ENCODE results near the gene SLC39A3. TPM values are rescaled to one million over a fixed set of nuclear protein-coding genes. Genes with fewer than 3 reads are reported as not detected.
A peak's percentile ranks its signal among the peaks of the same experiment; 100 is the strongest.

SLC39A3 gene
- total RNA-seq, 1 experiment from 2014 or later: 46.6 TPM

- no peaks in the 10 kb centered on the region for H3K9me3 ChIP-seq (ENCODE audit: control insufficient read depth, insufficient read depth, low read depth, low read length)
- POLR2A ChIA-PET: no interaction called here
- no peak overlapping the region for H3K27ac ChIP-seq (ENCODE audit: low read length)
- no peaks in the 10 kb centered on the region for H3K27me3 ChIP-seq (ENCODE audit: control insufficient read depth, insufficient read depth, low read length)
- CTCF ChIA-PET: no interaction called here
- peaks cover 9% of the 10 kb centered on the region for H3K36me3 ChIP-seq (ENCODE audit: control insufficient read depth, insufficient read depth, low read length)
- intact Hi-C loops (cut with micrococcal nuclease; ENCODE audit: unreplicated experiment): no loop called here
- no peak for TF ChIP-seq SIN3A (IDR thresholded peaks at IDR 0.05; ENCODE audit: borderline replicate concordance, insufficient read depth, low read depth, low read length)
- no peak for TF ChIP-seq TCF7L2 (IDR thresholded peaks at IDR 0.05; ENCODE audit: low read depth, low read length)
- TF ChIP-seq POLR2AphosphoS5 (IDR thresholded peaks at IDR 0.05; ENCODE audit: low read depth, low read length): no peak
- TF ChIP-seq, protein P1, sequence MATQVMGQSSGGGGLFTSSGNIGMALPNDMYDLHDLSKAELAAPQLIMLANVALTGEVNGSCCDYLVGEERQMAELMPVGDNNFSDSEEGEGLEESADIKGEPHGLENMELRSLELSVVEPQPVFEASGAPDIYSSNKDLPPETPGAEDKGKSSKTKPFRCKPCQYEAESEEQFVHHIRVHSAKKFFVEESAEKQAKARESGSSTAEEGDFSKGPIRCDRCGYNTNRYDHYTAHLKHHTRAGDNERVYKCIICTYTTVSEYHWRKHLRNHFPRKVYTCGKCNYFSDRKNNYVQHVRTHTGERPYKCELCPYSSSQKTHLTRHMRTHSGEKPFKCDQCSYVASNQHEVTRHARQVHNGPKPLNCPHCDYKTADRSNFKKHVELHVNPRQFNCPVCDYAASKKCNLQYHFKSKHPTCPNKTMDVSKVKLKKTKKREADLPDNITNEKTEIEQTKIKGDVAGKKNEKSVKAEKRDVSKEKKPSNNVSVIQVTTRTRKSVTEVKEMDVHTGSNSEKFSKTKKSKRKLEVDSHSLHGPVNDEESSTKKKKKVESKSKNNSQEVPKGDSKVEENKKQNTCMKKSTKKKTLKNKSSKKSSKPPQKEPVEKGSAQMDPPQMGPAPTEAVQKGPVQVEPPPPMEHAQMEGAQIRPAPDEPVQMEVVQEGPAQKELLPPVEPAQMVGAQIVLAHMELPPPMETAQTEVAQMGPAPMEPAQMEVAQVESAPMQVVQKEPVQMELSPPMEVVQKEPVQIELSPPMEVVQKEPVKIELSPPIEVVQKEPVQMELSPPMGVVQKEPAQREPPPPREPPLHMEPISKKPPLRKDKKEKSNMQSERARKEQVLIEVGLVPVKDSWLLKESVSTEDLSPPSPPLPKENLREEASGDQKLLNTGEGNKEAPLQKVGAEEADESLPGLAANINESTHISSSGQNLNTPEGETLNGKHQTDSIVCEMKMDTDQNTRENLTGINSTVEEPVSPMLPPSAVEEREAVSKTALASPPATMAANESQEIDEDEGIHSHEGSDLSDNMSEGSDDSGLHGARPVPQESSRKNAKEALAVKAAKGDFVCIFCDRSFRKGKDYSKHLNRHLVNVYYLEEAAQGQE (IDR thresholded peaks at IDR 0.05; ENCODE audit: insufficient read depth in 1 of 2, low read depth in 2 of 2, low read length in 1 of 2): no peak
- TF ChIP-seq, protein P2, sequence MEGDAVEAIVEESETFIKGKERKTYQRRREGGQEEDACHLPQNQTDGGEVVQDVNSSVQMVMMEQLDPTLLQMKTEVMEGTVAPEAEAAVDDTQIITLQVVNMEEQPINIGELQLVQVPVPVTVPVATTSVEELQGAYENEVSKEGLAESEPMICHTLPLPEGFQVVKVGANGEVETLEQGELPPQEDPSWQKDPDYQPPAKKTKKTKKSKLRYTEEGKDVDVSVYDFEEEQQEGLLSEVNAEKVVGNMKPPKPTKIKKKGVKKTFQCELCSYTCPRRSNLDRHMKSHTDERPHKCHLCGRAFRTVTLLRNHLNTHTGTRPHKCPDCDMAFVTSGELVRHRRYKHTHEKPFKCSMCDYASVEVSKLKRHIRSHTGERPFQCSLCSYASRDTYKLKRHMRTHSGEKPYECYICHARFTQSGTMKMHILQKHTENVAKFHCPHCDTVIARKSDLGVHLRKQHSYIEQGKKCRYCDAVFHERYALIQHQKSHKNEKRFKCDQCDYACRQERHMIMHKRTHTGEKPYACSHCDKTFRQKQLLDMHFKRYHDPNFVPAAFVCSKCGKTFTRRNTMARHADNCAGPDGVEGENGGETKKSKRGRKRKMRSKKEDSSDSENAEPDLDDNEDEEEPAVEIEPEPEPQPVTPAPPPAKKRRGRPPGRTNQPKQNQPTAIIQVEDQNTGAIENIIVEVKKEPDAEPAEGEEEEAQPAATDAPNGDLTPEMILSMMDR (IDR thresholded peaks at IDR 0.05): no peak
- no peak for DNase-seq (ENCODE audit: low read depth, low spot score)
- ATAC-seq: no peak
- no TSS peak for BruUV-seq (replicated peaks)
- no peak overlapping the region for H3K4me3 ChIP-seq (ENCODE audit: low read depth in 2 of 2, low read length in 2 of 2)
- in situ Hi-C loops (cut with HindIII; ENCODE audit: low pct_unique_long_range_greater_than_20kb, low sequenced_read_pairs): no loop called here
- peaks cover 3% of the 10 kb centered on the region; the same call in 1 of the 2 replicates for H3K4me1 ChIP-seq (ENCODE audit: control insufficient read depth, insufficient read depth, low read length)
Observed at GRCh38 chr19:2787115-2787514, 47.3 kb upstream of the SLC39A3 start.

DNA sequence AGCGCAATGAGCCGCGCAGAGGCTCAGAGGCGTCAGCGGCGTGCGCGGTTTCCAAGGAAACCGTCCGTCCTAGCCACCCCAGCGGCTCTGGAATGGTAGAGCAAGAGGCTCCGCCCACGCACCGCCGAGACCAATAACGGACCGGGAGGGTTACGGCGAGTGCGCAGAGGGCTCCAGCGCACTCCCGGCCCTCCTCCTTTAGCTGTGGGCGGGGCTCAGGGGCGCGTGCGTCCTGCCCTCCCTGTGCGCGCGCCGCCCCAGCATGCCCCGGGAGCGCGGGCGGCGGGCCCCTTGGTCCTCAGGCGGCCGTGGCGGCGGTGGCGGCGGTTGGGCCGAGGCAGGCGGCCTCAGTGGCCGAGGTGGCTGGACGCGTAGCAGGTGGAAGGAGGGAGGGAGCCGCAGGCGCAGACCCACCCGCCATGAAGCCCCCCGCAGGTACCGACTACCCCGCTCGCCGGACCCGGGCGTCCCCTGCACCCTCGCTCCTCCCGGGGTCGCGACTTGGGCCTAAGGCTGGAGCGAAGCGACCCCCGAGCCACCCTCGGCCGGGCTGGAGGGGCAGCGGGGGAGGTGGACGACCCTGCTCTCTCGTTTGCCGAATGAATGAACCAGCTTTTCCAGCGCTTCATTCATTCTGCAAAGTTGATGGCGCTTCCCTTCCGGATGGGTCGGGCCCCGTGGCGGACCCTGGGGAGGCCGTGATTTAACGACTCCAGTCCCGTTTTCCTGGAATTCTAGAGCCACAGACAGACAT lies 45.6 kb upstream of the SLC39A3 start, which contains the start of gene THOP1:
Gene THOP1 (plus strand): TSS at position 260 of the 754 bp plus-strand sequence. CDS start 160 bp downstream, at position 420.
- Histone ChIP-seq H3K27ac (ENCODE audit: low read length) (peak within 1 kb of the TSS; percentile 89), H3K27me3 (ENCODE audit: control insufficient read depth, insufficient read depth, low read length) (no peaks in the 10 kb centered on the region), H3K4me1 (ENCODE audit: control insufficient read depth, insufficient read depth, low read length) (peaks cover 12% of the 10 kb centered on the region), H3K36me3 (ENCODE audit: control insufficient read depth, insufficient read depth, low read length) (peaks cover 9% of the 10 kb centered on the region), H3K9me3 (ENCODE audit: control insufficient read depth, insufficient read depth, low read depth, low read length) (no peaks in the 10 kb centered on the region), H3K4me3 (ENCODE audit: low read depth in 2 of 2, low read length in 2 of 2) (peak within 1 kb of the TSS; percentile 66 to 80)
- TF ChIP-seq, protein P2 (IDR thresholded peaks at IDR 0.05): no peak
- TF ChIP-seq TCF7L2 (IDR thresholded peaks at IDR 0.05; ENCODE audit: low read depth, low read length) (no peak), POLR2AphosphoS5 (IDR thresholded peaks at IDR 0.05; ENCODE audit: low read depth, low read length) (peak; percentile 77; the same call in 1 of the 2 replicates), SIN3A (IDR thresholded peaks at IDR 0.05; ENCODE audit: borderline replicate concordance, insufficient read depth, low read depth, low read length) (peak; percentile 77)
- TF ChIP-seq, protein P1 (IDR thresholded peaks at IDR 0.05; ENCODE audit: insufficient read depth in 1 of 2, low read depth in 2 of 2, low read length in 1 of 2): no peak
- in situ Hi-C loops (cut with HindIII; ENCODE audit: low pct_unique_long_range_greater_than_20kb, low sequenced_read_pairs): no loop called here
- ATAC-seq (peak; percentile 96), DNase-seq (ENCODE audit: low read depth, low spot score) (peak; percentile 84)
- ChIA-PET CTCF (interaction anchor here (1.0 kb wide), 1 partner anchor 137 kb away, joined by 3 read pairs; no protein-coding TSS in a partner anchor), POLR2A (no interaction called here)
- intact Hi-C loops (cut with micrococcal nuclease; ENCODE audit: unreplicated experiment): no loop called here
- TSS peak; percentile 93 for BruUV-seq (replicated peaks)
